ENCODE measurements around the gene MLXIP.

DNA sequence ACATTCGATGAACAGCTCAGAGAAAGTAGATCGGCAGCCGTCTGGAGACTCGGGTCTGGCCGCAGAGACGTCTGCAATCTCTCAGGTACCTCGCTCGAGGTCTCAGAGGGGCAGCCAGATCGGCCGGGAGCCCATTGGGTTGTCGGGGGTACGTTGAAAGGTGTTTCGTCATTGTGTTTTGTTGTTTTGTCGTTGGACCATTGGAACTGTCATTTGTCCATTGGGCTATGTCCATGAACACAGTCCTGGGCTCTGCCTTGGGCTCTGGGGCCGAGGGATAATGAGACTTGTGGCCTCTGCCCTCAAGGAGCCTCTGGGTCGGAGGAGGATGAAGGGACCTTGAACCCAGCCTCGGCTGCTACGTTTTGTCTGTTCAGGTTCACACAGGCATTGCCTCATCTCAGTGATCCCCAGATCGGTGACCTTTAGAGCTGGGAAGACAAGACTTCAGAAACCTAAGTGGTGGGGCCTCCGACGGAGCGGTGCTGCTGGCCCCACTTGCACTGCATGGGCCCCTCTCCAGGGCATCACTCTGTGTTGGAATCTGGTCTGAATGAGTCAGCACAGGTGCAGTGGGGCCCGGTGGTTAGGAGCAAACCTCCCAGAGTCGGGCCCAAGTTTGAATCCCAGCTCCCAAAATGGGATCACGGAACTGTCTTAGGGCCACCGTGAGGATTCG, 23.6 kb upstream of the MLXIP start:
- no peak for TF ChIP-seq ZBTB7A (tag by site-specific recombination; IDR thresholded peaks at IDR 0.05; ENCODE audit: low read depth)
- TF ChIP-seq, protein P1, sequence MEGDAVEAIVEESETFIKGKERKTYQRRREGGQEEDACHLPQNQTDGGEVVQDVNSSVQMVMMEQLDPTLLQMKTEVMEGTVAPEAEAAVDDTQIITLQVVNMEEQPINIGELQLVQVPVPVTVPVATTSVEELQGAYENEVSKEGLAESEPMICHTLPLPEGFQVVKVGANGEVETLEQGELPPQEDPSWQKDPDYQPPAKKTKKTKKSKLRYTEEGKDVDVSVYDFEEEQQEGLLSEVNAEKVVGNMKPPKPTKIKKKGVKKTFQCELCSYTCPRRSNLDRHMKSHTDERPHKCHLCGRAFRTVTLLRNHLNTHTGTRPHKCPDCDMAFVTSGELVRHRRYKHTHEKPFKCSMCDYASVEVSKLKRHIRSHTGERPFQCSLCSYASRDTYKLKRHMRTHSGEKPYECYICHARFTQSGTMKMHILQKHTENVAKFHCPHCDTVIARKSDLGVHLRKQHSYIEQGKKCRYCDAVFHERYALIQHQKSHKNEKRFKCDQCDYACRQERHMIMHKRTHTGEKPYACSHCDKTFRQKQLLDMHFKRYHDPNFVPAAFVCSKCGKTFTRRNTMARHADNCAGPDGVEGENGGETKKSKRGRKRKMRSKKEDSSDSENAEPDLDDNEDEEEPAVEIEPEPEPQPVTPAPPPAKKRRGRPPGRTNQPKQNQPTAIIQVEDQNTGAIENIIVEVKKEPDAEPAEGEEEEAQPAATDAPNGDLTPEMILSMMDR (tag by site-specific recombination; IDR thresholded peaks at IDR 0.05): no peak
- TF ChIP-seq, protein P2, sequence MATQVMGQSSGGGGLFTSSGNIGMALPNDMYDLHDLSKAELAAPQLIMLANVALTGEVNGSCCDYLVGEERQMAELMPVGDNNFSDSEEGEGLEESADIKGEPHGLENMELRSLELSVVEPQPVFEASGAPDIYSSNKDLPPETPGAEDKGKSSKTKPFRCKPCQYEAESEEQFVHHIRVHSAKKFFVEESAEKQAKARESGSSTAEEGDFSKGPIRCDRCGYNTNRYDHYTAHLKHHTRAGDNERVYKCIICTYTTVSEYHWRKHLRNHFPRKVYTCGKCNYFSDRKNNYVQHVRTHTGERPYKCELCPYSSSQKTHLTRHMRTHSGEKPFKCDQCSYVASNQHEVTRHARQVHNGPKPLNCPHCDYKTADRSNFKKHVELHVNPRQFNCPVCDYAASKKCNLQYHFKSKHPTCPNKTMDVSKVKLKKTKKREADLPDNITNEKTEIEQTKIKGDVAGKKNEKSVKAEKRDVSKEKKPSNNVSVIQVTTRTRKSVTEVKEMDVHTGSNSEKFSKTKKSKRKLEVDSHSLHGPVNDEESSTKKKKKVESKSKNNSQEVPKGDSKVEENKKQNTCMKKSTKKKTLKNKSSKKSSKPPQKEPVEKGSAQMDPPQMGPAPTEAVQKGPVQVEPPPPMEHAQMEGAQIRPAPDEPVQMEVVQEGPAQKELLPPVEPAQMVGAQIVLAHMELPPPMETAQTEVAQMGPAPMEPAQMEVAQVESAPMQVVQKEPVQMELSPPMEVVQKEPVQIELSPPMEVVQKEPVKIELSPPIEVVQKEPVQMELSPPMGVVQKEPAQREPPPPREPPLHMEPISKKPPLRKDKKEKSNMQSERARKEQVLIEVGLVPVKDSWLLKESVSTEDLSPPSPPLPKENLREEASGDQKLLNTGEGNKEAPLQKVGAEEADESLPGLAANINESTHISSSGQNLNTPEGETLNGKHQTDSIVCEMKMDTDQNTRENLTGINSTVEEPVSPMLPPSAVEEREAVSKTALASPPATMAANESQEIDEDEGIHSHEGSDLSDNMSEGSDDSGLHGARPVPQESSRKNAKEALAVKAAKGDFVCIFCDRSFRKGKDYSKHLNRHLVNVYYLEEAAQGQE (tag by site-specific recombination; IDR thresholded peaks at IDR 0.05): no peak
- TF ChIP-seq SALL2 (tag by site-specific recombination; IDR thresholded peaks at IDR 0.05; ENCODE audit: borderline replicate concordance): no peak

Measured in HEK293 (cell line).